ENCODE results near the gene LUZP4. TPM values are rescaled to one million over a fixed set of nuclear protein-coding genes. Genes with fewer than 3 reads are reported as not detected.

Gene LUZP4
- total RNA-seq, 4 donors from 2014 or later: not detected

DNA sequence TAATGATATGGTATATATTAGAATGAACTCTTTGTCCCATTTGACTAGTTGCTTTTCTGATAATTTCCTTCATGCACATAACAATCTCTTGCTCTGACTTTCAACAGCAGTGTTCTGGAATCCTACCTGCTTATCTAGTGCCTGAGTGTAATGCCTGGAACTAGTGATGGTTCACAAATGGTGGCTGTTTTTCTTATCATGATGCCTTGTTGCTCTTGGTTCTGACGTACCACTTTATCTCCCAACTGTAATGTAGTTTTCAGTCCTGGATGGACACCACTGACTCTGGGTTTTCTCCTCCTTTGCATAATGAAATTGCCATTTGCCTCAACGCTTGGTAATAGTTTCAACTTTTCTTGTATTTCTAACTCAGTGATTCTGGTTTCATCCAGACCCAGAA is 25.5 kb upstream of the LUZP4 start:
- TF ChIP-seq, protein P1, sequence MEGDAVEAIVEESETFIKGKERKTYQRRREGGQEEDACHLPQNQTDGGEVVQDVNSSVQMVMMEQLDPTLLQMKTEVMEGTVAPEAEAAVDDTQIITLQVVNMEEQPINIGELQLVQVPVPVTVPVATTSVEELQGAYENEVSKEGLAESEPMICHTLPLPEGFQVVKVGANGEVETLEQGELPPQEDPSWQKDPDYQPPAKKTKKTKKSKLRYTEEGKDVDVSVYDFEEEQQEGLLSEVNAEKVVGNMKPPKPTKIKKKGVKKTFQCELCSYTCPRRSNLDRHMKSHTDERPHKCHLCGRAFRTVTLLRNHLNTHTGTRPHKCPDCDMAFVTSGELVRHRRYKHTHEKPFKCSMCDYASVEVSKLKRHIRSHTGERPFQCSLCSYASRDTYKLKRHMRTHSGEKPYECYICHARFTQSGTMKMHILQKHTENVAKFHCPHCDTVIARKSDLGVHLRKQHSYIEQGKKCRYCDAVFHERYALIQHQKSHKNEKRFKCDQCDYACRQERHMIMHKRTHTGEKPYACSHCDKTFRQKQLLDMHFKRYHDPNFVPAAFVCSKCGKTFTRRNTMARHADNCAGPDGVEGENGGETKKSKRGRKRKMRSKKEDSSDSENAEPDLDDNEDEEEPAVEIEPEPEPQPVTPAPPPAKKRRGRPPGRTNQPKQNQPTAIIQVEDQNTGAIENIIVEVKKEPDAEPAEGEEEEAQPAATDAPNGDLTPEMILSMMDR (IDR thresholded peaks at IDR 0.05; ENCODE audit: low read depth): no peak

DNA sequence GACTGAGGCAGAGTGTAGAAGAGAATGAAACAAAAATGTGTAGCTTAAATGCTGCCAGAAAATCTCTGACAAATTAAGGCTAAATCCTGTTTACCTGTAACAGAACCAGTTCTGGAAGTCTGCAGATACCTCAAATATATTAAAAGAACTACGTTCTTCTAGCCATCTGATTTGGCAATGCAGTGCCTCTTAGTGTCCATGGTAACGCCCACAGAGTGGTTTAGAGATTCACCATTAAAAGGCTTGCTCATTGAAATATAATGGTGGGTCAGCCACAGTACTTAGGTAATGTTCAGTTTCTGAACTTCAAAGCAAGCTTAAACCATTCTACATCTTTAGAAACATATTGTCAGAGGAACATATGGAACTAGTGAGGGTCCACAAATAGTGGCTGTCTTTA is 23.2 kb upstream of the LUZP4 start:
- TF ChIP-seq, protein P1 (IDR thresholded peaks at IDR 0.05; ENCODE audit: low read depth): no peak

DNA sequence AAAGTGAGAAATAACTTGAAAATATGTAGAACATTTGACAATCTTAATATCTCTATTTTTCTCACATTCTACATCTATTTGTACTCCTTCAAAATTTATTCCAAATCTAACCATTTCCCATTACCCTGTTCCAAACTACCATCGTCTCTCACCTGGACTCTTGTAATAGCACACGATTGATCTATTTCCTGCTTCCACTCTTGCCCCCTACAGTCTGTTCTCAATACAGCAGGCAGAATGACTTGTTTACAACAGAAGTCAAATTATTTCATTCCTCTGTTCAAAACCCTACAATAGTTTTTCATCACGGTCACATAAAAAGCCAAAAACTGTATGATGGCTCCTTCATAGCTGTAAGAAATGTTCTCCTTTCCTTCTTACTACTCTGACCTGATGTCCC is 21.1 kb upstream of the LUZP4 start:
- TF ChIP-seq, protein P1 (IDR thresholded peaks at IDR 0.05; ENCODE audit: low read depth): no peak

DNA sequence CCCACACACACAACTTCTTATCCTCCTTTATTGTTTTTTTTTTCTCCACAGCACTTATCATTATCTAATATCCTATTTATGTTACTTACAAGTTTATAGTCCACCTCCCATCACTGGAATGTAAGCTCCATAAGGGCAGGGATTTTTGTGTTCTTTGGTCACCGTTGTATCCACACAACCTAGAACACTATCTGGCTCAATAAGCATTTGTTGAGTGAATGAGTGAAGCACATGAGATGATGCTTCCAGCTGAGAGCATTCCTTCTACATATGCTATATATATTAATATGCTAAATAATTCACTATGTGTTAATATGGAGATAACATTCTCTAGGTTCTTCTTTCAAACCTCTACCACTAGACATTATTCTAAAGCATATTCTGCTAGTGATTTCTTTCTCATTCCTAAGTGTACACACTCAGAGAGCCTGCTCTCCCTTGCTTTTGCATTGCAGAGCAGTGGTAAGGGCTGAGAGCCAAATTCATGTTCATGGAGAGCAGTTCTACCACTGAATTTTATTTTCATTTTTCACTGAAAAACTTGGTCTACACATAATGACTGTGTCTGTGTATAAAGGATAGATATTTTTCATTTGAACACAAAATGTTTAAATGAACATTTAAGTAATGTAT is 20.3 kb upstream of the LUZP4 start:
- TF ChIP-seq, protein P1 (IDR thresholded peaks at IDR 0.05; ENCODE audit: low read depth): no peak

DNA sequence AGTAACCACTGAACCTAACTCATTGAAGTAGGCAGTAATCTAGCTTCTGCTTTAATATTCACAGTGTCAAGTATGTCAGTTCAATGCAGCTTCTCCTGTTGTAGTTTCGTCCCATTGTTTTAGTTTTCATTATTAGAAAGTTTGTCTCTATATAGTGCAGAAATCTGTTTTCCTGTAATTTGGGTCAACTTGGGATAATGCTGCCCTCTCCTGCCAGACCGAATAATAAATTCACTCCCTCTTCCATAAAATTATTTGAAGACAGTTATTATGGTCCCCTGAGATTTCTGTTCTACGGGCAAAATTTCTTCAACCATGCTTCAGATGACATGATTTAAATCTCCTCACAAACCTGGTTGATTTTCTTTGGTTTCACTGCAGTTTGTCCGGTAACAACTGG is 4.6 kb upstream of the LUZP4 start:
- TF ChIP-seq, protein P1 (IDR thresholded peaks at IDR 0.05; ENCODE audit: low read depth): no peak

DNA sequence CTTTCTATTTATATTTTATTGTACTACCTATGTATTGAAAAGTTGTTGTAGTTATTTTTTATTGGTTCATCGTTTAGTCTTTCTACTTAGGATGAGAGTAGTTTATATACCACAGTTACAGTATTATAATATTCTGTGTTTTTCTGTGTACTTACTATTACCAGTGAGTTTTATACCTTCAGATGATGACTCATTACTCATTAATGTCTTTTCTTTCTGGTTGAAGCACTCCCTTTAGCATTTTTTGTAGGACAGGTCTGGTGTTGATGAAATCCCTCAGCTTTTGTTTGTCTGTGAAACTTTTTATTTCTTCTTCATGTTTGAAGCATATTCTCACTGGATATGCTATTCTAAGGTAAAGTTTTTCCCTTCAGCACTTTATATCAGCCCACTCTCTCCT is 7.7 kb downstream of the LUZP4 start:
- TF ChIP-seq, protein P1 (IDR thresholded peaks at IDR 0.05; ENCODE audit: low read depth): no peak

DNA sequence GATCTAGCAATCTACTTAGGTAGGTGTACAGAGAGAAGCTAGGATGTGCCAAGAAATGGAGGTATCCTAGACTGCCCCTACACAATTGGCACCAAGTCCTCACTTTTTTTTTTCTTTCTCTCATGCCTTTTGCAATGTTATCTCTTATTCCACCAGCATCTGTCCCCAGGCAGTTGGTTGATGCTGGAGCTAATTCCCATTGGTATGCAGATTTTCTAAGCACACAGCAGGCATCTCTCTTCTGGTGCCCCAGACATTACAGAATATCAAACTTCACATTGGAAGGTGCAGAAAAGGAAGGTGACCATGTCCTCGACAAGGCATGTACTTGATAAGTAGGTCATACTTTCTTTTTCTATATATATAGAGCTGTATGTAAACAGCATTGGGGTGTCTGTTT is 21.6 kb downstream of the LUZP4 start:
- TF ChIP-seq, protein P1 (IDR thresholded peaks at IDR 0.05; ENCODE audit: low read depth): no peak

All from subcutaneous adipose tissue (tissue), 4 donors.